DMS153 treated with DMSO at 0.1 percent for 48 hours (cell line): Measurements from ENCODE around the gene WDR44.
"Not testable (repeated sequence)": the region's sequence is repeated elsewhere in the genome, so short reads cannot be mapped to it uniquely, and the experiment has no call there.

ENCODE experiments used
- DNase-seq: peaks from one replicate; lab custom pipeline; 2025; ENCODE audit not compliant: unreplicated experiment; lab: John Stamatoyannopoulos, UW

WDR44 gene

DNA sequence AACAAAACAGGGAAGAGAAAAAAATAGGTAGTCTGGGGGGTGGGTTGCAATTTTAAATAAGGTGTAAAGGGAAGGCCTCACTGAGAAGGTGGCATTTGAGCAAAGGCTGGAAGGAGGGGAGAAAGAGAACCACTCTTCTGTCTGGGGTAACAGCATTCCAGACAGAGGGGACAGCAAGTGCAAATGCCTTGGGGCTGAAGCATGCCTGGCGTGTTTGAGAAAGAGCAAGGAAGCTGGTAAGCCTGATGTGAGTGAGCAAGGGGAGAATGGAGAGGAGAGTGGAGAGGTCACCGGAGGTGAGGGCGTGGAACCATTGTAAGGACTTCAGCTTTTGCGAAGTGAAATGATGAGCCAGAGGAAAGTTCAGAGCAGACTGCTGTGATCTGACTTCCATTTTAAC is 130.0 kb downstream of the WDR44 start:
- DNase-seq = no peak

DNA sequence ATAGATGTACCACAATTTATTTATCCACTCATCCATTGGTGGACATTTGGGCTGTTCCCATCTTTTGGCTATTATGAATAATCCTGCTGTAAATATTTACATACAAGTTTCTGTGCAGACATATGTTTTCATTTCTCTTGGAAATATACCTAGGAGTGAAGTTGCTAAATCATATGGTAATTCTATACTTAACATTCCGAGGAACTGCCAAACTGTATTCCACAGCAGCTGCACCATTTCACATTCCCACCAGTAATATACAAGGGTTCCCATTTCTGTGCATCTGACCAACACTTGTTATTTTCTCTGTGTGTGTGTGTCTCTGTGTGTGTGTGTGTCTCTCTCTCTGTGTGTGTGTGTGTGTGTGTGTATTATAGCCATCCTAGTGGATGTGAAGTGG is 134.3 kb downstream of the WDR44 start:
- DNase-seq = no peak

DNA sequence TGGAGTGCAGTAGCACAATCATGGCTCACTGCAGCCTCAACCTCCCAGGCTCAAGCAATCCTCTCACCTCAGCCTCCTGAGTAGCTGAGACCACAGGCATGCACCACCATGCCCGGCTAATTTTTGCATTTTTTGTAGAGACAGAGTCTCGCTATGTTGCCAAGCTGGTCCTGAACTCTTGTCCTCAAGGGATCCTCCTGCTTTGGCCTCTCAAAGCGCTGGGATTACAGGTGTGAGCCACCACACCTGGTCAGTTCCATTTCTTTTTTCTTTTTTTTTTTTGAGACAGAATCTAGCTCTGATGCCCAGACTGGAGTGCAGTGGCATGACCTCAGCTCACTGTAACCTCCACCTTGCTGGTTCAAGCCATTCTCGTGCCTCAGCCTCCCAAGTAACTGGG is 136.5 kb downstream of the WDR44 start:
- not testable (repeated sequence) for DNase-seq

DNA sequence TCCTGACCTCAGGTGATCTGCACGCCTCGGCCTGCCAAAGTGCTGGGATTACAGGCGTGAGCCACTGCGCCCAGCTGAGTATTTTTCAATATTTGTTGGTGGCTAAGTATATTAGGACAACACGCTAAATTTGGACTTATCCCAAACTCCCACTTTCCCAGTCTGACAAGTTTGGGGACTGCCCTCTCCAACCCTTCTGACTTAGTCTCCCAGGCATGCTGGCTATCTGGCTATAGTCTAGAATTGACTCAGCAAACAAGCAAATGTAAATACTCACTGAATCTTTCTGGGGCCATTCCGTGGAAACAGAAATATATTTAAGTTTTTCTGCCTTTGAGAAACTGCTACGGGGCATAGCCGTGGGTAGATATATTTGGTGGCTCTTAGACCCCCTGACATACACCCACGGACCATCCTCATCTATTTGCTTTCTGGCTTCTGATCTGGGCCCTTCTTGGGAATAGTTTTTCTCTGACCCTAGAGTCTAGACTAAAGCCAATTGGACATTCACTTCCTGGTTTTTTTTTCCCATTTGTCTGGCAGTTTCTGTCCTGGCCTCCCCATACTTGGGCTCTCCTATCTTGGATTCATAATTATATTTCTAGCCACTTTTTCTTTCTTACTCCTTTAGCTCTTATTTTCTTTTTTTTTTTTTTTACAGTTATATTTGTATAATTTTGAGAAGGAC is 138.5 kb downstream of the WDR44 start:
- DNase-seq = no peak

DNA sequence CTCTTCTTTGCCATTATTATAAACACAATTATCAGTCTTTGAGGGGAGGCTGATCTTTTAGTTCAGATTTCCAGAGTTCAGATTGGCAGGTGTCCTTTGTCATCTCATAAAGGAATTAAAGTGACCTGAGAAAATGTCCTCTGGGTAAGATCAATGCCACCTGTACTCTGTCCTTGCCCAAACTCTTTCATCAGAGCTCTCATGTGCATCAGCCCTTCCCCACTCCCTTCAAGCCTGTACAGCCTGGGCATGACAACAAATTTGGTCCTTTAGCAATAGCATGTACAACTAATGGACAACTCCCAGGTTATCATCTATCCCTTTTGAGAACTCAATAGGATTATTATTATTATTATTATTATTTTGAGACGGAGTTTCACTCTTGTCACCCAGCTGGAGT is 140.8 kb downstream of the WDR44 start:
- DNase-seq = not testable (repeated sequence)

DNA sequence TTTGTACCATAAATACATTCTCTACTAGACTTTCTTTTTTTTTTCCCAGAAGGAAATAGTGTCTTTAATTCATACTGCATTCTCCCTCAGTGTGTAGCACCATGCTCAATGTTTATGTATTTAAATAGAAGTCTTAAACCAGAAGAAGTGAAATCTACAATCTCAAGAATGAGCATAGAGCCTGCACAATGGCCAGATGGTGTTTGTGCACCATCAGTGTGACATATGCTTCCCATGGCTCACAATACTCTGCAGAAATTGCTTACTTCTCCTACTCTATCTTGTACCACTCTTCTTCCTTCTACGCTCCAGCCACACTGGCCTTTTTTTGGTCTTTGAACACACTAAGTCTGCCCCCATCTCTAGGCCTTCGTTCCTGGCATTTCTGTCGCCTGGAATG is 147.1 kb downstream of the WDR44 start:
- DNase-seq = no peak

DNA sequence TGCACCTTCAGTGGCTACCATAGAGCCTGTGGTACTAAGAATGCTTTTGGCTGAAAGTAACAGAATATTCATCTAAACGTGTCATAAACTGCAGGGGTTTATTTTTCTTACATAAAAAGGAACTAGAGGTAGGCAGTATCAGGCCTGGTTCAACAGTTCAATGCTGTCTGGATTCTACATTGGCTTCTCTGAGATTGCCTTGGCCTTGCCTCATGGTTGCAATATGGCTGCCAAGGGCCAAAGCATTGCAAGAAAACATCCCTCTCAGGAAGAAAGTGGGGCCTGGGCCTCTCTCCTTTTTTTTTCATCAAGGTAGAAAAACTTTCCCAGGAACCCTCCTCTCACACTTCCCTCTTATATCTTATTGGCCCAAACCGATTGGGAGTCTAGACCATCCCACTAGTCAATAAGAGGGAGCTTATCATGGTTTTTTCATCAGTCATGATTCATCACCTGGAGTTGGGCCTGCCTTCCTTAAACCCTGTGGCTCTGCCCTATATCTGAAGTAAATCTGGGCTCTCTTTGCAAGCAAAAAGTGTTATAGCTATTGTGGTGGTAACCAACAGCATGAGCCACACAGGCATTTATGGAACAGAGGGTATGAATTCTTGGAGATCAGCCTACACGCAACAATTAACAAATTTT is 147.9 kb downstream of the WDR44 start:
- DNase-seq = no peak

DNA sequence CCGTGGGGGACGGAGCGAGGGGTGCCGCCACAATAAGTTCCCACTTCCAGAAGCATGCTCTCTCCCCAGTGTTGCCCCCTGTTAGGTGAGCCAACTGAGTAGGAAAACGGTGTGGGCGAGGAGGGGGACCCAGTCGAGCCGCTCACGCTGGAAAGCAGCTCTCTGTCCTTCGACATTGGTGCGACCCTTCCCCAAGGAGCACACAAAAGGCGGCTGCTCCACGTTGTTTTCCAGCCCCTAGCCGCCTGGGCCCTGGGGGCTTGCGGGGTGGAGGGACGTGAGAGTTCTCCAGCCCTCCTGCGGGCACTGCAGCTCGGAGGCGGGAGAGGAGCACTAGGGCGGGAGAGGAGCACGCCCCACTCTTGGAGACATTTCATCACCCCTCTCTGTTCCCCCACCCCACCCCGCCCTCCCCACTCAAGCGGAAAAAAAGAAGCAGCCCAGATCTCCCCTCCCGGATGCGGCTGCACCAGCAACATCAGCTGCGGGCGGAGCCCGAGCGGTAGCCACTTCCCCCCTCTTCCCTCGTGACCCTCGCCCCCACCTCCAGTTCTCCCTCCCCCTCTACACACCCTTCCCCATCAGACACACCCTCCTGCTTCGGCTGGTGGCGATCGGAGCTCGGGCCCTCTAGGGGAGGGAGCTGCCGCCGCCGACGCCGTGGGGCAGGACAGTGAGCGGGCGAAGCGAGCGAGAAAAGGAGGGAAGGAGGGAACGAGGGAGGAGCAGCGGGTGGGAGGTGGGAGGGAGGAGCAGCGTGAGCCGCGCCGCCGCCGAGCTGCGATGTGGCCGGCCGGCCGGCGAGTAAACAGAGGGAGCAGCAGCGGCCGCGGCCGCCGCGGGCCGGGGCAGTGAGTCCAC is 149.4 kb downstream of the WDR44 start, which contains the start of gene DOCK11:
DOCK11 (plus strand) TSS at position 755 of the 861 bp plus-strand sequence. CDS start 157 bp downstream, outside the sequence.
- DNase-seq = no peak

DNA sequence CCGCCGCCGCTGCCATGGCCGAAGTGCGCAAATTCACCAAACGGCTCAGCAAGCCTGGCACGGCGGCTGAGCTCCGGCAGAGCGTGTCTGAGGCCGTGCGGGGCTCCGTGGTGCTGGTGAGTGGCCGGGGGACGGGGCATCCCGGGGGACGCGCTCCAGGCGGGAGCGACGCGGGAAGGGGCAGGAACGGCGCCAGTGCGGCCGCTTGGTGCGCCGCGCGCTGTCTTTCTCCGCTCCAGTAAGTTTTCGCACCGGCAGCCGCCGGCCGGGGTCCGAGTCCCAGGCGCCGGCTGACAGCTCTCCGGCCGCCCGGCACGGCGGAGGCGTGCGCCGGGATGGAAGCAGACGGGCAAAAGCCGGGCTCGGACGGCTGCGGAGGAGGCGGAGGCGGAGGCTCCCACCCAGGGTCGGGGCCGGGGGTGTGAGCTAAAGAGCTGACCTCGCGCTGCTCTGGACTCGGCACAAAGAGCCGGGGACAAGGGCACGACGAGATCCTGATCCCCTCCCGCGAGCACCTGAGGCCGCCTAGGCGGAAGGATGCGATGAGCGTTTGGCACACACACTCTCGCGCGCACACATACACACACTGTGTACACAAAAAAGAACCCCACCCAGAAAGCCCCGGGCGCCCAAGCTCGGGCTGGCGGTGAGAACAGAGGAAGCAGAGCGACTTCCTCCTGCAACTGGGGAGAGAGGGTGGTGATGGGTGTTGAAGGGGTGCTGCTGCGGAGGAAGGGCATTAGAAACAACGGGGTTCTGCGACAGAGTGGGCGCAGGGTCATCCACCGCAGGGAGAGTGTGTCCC is 150.3 kb downstream of the WDR44 start:
- peak; percentile 1 for DNase-seq

DNA sequence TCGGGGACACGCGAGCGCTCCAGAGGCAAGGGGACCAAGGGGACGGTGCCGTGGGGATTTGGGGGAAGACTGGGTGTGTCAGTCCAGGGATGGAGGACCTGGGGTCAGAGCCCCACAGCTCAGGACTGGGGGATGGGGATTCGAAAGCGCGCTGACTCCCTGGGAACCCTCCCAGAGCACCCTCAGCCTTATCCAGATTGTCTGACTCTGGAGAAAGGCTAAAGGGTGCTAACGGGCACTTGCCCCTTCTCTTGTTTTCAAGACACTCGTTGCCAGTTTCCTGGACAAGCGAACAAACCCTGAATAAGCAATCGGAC is 150.8 kb downstream of the WDR44 start:
- no peak for DNase-seq

DNA sequence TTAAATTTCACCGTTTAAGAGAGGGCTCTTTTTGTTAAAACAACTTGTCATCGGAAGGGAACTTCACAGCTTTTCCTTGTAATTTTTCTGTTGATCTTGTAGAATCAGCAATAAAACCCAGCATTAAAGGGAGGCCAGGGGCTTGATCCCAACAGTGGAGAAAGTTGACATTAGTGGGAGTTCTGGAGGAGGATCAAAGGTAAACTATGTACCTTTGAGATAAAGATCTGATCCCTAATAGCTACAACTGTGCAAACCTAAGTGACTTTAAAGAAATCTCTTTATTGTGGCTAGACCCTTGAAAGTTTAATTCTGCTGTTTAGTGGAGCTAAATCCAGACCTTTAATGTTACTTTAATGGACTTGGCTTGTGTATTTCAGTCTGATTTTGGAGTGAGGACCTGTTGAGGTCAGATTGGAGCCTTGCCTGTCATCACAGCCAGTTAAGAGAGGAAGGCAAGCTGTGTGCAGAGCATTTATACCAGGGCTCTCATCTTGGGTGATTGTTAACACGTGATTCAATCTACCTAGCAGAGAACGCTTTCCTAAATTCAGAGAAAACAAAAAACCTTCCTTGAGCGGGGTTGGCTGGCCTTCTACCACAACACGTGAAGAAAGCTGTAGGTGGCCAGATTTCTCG is 151.4 kb downstream of the WDR44 start:
- DNase-seq = no peak

DNA sequence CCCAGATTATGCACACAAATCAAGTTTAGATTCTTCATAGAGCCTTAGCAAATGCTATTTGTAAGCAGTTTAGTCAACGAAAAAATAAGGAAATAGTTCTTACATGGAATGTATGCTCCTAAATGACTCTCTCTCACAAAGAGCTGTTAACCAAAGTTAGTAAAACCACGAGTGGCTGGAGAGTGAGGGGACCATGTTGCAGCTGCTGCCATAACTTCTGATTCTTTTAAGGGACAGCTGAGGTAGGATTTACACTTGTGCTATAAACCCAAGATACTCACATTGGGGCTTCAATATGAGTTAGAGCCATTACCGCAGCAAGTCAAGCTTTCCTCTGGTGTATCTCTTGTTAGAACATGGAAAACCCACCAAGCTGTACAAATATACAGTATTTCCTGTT is 152.4 kb downstream of the WDR44 start:
- no peak for DNase-seq

DNA sequence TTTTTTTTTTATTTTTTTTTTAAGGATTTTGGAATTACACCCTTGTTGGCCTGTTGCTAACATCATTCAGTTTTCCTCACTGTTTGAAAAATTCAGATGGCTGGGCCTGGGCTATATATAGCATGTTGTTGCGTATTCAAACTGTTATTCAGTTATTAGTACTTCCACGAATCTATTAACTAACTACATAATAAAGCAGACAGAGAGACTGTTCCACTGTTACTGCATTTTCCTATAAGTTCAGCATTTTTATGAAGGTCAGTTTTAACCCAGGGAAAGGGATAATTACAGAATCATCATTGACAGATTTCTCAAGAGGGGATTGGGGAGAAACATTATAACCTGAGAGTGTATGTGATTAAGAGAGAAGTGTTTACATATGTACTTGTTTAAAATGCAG is 152.8 kb downstream of the WDR44 start:
- DNase-seq = no peak

DNA sequence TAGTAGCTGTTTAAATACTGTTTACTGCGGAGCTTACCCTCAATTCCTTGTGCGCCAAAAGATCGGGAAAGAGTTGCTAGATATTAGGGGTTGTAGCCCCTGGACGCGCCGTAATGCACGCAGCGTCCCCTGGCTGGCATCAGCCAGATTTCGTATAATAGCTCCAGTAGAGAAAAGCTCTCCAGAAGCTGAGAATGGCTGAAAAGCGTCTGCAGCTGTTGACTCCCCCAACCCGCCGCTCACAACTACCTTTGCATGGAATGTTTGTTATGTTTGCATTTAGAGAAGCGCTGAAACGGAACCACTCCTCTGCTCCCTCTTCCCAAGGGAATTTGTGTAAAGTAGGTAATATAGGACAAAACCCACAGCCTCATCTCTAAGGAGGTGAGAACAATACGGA is 153.4 kb downstream of the WDR44 start:
- DNase-seq = peak; percentile 3
